HepG2 (cell line): ENCODE results near the gene CTNNBL1. TPM values are rescaled to one million over a fixed set of nuclear protein-coding genes. Genes with fewer than 3 reads are reported as not detected.

Experiments used
- AHR ChIP-seq: IDR thresholded peaks from 2 replicates; pipeline ENCODE4 v1.6.1; 2018; ENCODE audit warnings: missing genetic modification reagents, missing compliant biosample characterization
- ARNT2 ChIP-seq: sonication (generic); formaldehyde crosslinking; IDR thresholded peaks from 2 replicates; pipeline ENCODE4 v1.8.0; 2022; ENCODE audit warnings: mild to moderate bottlenecking, low read depth, missing genetic modification reagents, moderate library complexity
- CCDC6 ChIP-seq: sonication (generic); formaldehyde crosslinking; IDR thresholded peaks from 2 replicates; pipeline ENCODE4 v1.8.1; 2022; ENCODE audit warnings: mild to moderate bottlenecking, missing genetic modification reagents, moderate library complexity
- DPF2 ChIP-seq: sonication (generic); formaldehyde crosslinking; IDR thresholded peaks from 2 replicates; pipeline ENCODE4 v1.4.0; 2020; ENCODE audit warnings: mild to moderate bottlenecking, low read depth, missing genetic modification reagents, borderline replicate concordance
- HDAC6 ChIP-seq: fragments of 200-600 bp; sonication (generic); IDR thresholded peaks from 2 replicates; pipeline ENCODE4 v1.7.0; 2017; ENCODE audit warnings: mild to moderate bottlenecking, antibody characterized with exemption, low read length, low read depth
- HNRNPH1 ChIP-seq: fragments of 200-400 bp; formaldehyde crosslinking; optimal IDR thresholded peaks from 2 replicates; pipeline ENCODE3; 2017; ENCODE audit warnings: mild to moderate bottlenecking, low read depth, low read length
- KAT7 ChIP-seq: IDR thresholded peaks from 2 replicates; pipeline ENCODE4 v1.6.1; 2018; ENCODE audit warnings: borderline replicate concordance, missing compliant biosample characterization
- KLF15 ChIP-seq: sonication (generic); formaldehyde crosslinking; IDR thresholded peaks from 2 replicates; pipeline ENCODE4 v1.8.1; 2023; ENCODE audit warnings: borderline replicate concordance, mild to moderate bottlenecking, inconsistent platforms, missing genetic modification reagents, mixed read lengths
- MEF2D ChIP-seq: sonication (generic); formaldehyde crosslinking; IDR thresholded peaks from 2 replicates; pipeline ENCODE4 v1.5.1; 2020; ENCODE audit warnings: mild to moderate bottlenecking, missing genetic modification reagents
- NAIF1 ChIP-seq: sonication (generic); formaldehyde crosslinking; IDR thresholded peaks from 2 replicates; pipeline ENCODE4 v1.5.0; 2020; ENCODE audit warnings: mild to moderate bottlenecking, missing genetic modification reagents, borderline replicate concordance
- NFYB ChIP-seq: sonication (generic); formaldehyde crosslinking; IDR thresholded peaks from 2 replicates; pipeline ENCODE4 v1.4.0; 2020; ENCODE audit warnings: missing genetic modification reagents
- NONO ChIP-seq, 2 experiments: fragments of 450-650 bp in 1 of 2; sonication (generic) in 1 of 2; formaldehyde crosslinking in 1 of 2; IDR thresholded peaks in 1 of 2; conservative IDR thresholded peaks in 1 of 2; 2 replicates each; pipeline versions ENCODE4 v1.6.1 to v1.8.0; 2017 to 2022; ENCODE audit warnings: mild to moderate bottlenecking in 1 of 2, missing genetic modification reagents in 1 of 2, moderate library complexity in 1 of 2
- PPARG ChIP-seq: conservative IDR thresholded peaks from 2 replicates; pipeline ENCODE4 v1.6.1; 2016; ENCODE audit warnings: missing biosample characterization, missing genetic modification reagents
- RAD21 ChIP-seq: fragments of 450-650 bp; formaldehyde crosslinking; IDR thresholded peaks from 2 replicates; pipeline ENCODE4 v1.5.0; 2020; ENCODE audit warnings: mild to moderate bottlenecking
- SMC3 ChIP-seq: IDR thresholded peaks from 2 replicates; pipeline ENCODE4 v1.6.1; 2011; ENCODE audit warnings: low read length, improper control_type of control experiment
- YEATS4 ChIP-seq: sonication (generic); formaldehyde crosslinking; IDR thresholded peaks from 2 replicates; pipeline ENCODE4 v1.4.0; 2020; ENCODE audit warnings: missing genetic modification reagents, borderline replicate concordance
- ZFP1 ChIP-seq: IDR thresholded peaks from 2 replicates; pipeline ENCODE4 v1.6.1; 2016
- ZNF124 ChIP-seq: sonication (generic); formaldehyde crosslinking; IDR thresholded peaks from 2 replicates; pipeline ENCODE4 v1.4.0; 2020; ENCODE audit warnings: missing genetic modification reagents
- ZNF234 ChIP-seq: sonication (generic); formaldehyde crosslinking; conservative IDR thresholded peaks from 2 replicates; pipeline ENCODE4 v1.5.1; 2020; ENCODE audit warnings: mild to moderate bottlenecking, missing genetic modification reagents
- ZNF337 ChIP-seq: sonication (generic); formaldehyde crosslinking; IDR thresholded peaks from 2 replicates; pipeline ENCODE4 v1.5.1; 2020; ENCODE audit warnings: missing genetic modification reagents, low read depth, mild to moderate bottlenecking, borderline replicate concordance
- ZNF343 ChIP-seq: sonication (generic); formaldehyde crosslinking; IDR thresholded peaks from 2 replicates; pipeline ENCODE4 v1.4.0; 2020; ENCODE audit warnings: mild to moderate bottlenecking, missing genetic modification reagents
- ZNF570 ChIP-seq: sonication (generic); formaldehyde crosslinking; IDR thresholded peaks from 2 replicates; pipeline ENCODE4 v1.4.0; 2020; ENCODE audit warnings: mild to moderate bottlenecking, missing genetic modification reagents, borderline replicate concordance
- ZNF652 ChIP-seq: IDR thresholded peaks from 2 replicates; pipeline ENCODE4 v1.6.1; 2016; ENCODE audit warnings: low read depth, borderline replicate concordance
- ZNF749 ChIP-seq: sonication (generic); formaldehyde crosslinking; IDR thresholded peaks from 2 replicates; pipeline ENCODE4 v1.8.0; 2022; ENCODE audit warnings: mild to moderate bottlenecking, missing genetic modification reagents, moderate library complexity, borderline replicate concordance
- ZZZ3 ChIP-seq: sonication (generic); formaldehyde crosslinking; IDR thresholded peaks from 2 replicates; pipeline ENCODE4 v1.4.0; 2020; ENCODE audit warnings: missing genetic modification reagents, mild to moderate bottlenecking, borderline replicate concordance
- polyA plus RNA-seq, 8 experiments: library from polyadenylated mRNA; depleted of rRNA in 3 of 8; stranded (reverse) in 7 of 8; unstranded in 1 of 8; fragments of >200 nt; fragmentation: Illumina TruSeq in 4 of 8; extraction: Trizol in 4 of 8; gene quantifications; 2 replicates each; pipeline versions ENCODE4 v1.2.1 to v1.2.3, GENCODE V29; 2011 to 2016; ENCODE audit warnings: low read depth in 4 of 8, missing spikeins in 1 of 8, mixed read lengths in 1 of 8; ENCODE audit not compliant: insufficient read depth in 1 of 8
- total RNA-seq, 5 experiments: library from RNA; depleted of rRNA; stranded (reverse); fragments of >200 nt; fragmentation: Illumina TruSeq; extraction: Trizol; gene quantifications; 2 replicates each; pipeline ENCODE4 v1.2.3, GENCODE V29; 2016; ENCODE audit warnings: low read depth in 1 of 5
- TF ChIP-seq, protein P1 (sequence below): IDR thresholded peaks from 2 replicates; pipeline ENCODE4 v1.6.1; 2016; ENCODE audit warnings: missing compliant biosample characterization, missing genetic modification reagents, borderline replicate concordance
- TF ChIP-seq, protein P2 (sequence below): sonication (generic); formaldehyde crosslinking; IDR thresholded peaks from 2 replicates; pipeline ENCODE4 v1.4.0; 2020; ENCODE audit warnings: mild to moderate bottlenecking, missing genetic modification reagents
- TF ChIP-seq, protein P3 (sequence below): sonication (generic); formaldehyde crosslinking; IDR thresholded peaks from 2 replicates; pipeline ENCODE4 v1.9.0; 2021; ENCODE audit warnings: missing genetic modification reagents, mild to moderate bottlenecking, borderline replicate concordance

Gene CTNNBL1
- total and polyA plus RNA-seq, 2 of the 13 experiments (the other 11 are each of a cell fraction or from before 2014, with no cell fraction given): 49.3 to 94.6 TPM

DNA sequence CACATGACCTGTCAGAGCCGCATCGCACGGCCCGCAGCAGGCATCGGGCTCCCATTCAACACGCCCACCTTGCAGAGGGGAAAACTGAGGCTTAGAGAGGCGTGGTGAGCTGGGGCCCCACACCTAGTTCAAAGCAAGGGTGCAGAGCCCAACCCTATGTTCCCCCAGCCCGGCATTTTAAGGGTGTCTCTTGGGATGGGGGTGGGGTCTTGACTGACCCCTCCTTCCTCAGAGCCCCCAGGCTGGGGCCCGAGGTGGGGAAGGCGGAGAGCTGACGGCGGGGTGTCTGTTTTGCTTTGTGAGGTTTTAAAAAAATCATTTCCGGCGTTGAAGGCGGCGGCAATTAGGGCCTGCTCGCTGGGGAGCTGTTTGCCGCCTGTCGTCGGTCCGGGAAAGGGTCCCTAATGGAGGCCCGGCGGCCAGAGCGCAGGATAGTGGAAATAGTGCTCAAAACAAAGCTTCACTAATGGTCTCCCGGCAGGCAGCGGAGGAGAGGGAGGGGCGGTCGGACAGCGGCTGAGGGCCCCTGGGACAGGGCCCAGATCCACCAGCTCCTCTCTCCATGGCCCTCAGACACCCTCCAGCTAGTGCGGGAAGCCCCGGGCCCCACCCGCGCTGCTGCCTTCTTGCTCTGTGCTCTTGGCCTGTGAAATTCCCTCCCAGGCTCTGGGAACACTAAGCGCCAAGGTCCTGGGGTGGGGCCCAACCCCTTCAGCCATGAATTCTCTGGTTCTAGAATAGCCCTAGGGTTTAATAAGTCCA is 221.0 kb downstream of the CTNNBL1 start (continued):
- TF ChIP-seq, protein P1, sequence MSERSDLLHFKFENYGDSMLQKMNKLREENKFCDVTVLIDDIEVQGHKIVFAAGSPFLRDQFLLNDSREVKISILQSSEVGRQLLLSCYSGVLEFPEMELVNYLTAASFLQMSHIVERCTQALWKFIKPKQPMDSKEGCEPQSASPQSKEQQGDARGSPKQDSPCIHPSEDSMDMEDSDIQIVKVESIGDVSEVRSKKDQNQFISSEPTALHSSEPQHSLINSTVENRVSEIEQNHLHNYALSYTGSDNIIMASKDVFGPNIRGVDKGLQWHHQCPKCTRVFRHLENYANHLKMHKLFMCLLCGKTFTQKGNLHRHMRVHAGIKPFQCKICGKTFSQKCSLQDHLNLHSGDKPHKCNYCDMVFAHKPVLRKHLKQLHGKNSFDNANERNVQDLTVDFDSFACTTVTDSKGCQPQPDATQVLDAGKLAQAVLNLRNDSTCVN: no peak
- TF ChIP-seq CCDC6 (peak; percentile 52; the same call in 1 of the 2 replicates), ZNF343 (CRISPR knock-in tag) (no peak), PPARG (CRISPR knock-in tag) (0 out of 2 replicates have a peak, but pooled peaks have one; percentile 18), ZNF234 (0 out of 2 replicates have a peak, but pooled peaks have one; percentile 61), ZNF570 (no peak), HNRNPH1 (no peak), AHR (CRISPR knock-in tag) (no peak), ZNF749 (no peak), NFYB (CRISPR knock-in tag) (no peak), ZFP1 (CRISPR knock-in tag) (no peak), SMC3 (no peak), RAD21 (CRISPR knock-in tag) (no peak), NONO (IDR thresholded peaks at IDR 0.05) (no peak), NONO (CRISPR knock-in tag; conservative IDR thresholded peaks at IDR 0.05) (0 out of 2 replicates have a peak, but pooled peaks have one; percentile 44), NAIF1 (CRISPR knock-in tag) (no peak), YEATS4 (CRISPR knock-in tag) (no peak; the same call in 1 of the 2 replicates), ZZZ3 (CRISPR knock-in tag) (no peak), ZNF124 (no peak), ZNF337 (CRISPR knock-in tag) (no peak), MEF2D (peak; percentile 44; the same call in 1 of the 2 replicates), ZNF652 (CRISPR knock-in tag) (peak; percentile 96), ARNT2 (CRISPR knock-in tag) (no peak), HDAC6 (no peak), KLF15 (no peak), DPF2 (no peak), KAT7 (CRISPR knock-in tag) (no peak)
- TF ChIP-seq, protein P2, sequence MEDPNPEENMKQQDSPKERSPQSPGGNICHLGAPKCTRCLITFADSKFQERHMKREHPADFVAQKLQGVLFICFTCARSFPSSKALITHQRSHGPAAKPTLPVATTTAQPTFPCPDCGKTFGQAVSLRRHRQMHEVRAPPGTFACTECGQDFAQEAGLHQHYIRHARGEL (CRISPR knock-in tag): no peak
- TF ChIP-seq, protein P3, sequence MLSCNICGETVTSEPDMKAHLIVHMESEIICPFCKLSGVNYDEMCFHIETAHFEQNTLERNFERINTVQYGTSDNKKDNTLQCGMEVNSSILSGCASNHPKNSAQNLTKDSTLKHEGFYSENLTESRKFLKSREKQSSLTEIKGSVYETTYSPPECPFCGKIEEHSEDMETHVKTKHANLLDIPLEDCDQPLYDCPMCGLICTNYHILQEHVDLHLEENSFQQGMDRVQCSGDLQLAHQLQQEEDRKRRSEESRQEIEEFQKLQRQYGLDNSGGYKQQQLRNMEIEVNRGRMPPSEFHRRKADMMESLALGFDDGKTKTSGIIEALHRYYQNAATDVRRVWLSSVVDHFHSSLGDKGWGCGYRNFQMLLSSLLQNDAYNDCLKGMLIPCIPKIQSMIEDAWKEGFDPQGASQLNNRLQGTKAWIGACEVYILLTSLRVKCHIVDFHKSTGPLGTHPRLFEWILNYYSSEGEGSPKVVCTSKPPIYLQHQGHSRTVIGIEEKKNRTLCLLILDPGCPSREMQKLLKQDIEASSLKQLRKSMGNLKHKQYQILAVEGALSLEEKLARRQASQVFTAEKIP: no peak
